ENCODE results near the gene SLC27A2.
A peak's percentile ranks its signal among the peaks of the same experiment; 100 is the strongest.

SLC27A2 gene

GRCh38 chr15:50140098-50140497, 41.9 kb upstream of the SLC27A2 start:
- TF ChIP-seq CTCF (IDR thresholded peaks at IDR 0.05; ENCODE audit: low read depth, low read length, missing control alignments), result no peak
- no peak overlapping the region for H3K4me3 ChIP-seq (replicated peaks; ENCODE audit: low read depth, low read length)
- DNase-seq (ENCODE audit: extremely low read depth, low read depth), result no peak

GRCh38 chr15:50140983-50141382, 41.0 kb upstream of the SLC27A2 start:
- no peak for TF ChIP-seq CTCF (IDR thresholded peaks at IDR 0.05; ENCODE audit: low read depth, low read length, missing control alignments)
- DNase-seq (ENCODE audit: extremely low read depth, low read depth), result no peak
- H3K4me3 ChIP-seq (replicated peaks; ENCODE audit: low read depth, low read length), result no peak overlapping the region

- no peak overlapping the region for H3K4me3 ChIP-seq (replicated peaks; ENCODE audit: low read depth, low read length)
- DNase-seq (ENCODE audit: extremely low read depth, low read depth), result no peak
- TF ChIP-seq CTCF (IDR thresholded peaks at IDR 0.05; ENCODE audit: low read depth, low read length, missing control alignments), result no peak
Observed at GRCh38 chr15:50141856-50142255, 40.1 kb upstream of the SLC27A2 start.

GRCh38 chr15:50143255-50143860, 38.6 kb upstream of the SLC27A2 start:
- DNase-seq (ENCODE audit: extremely low read depth, low read depth), result no peak
- no peak overlapping the region for H3K4me3 ChIP-seq (replicated peaks; ENCODE audit: low read depth, low read length)
- TF ChIP-seq CTCF (IDR thresholded peaks at IDR 0.05; ENCODE audit: low read depth, low read length, missing control alignments), result no peak

- no peak overlapping the region for H3K4me3 ChIP-seq (replicated peaks; ENCODE audit: low read depth, low read length)
- TF ChIP-seq CTCF (IDR thresholded peaks at IDR 0.05; ENCODE audit: low read depth, low read length, missing control alignments), result no peak
- DNase-seq (ENCODE audit: extremely low read depth, low read depth), result no peak
Observed at GRCh38 chr15:50144341-50145120, 37.5 kb upstream of the SLC27A2 start.

- H3K4me3 ChIP-seq (replicated peaks; ENCODE audit: low read depth, low read length), result no peak overlapping the region
- peak; percentile 75 for DNase-seq (ENCODE audit: extremely low read depth, low read depth)
- peak; percentile 19 for TF ChIP-seq CTCF (IDR thresholded peaks at IDR 0.05; ENCODE audit: low read depth, low read length, missing control alignments)
Observed at GRCh38 chr15:50145451-50145872, 36.5 kb upstream of the SLC27A2 start.

Measured in HFF-Myc (cell line).